Sciatic nerve (tissue), 2 donors: ENCODE data around the gene C5orf47. TPM values are rescaled to one million over a fixed set of nuclear protein-coding genes. Genes with fewer than 3 reads are reported as not detected.
"Not testable (repeated sequence)": the region's sequence is repeated elsewhere in the genome, so short reads cannot be mapped to it uniquely, and the experiment has no call there.

Source experiments
- ATAC-seq: fragments of 200-7000 bp; cut with Tn5 transposase; one replicate; pipeline ENCODE4 v1.9.1; 2020; ENCODE audit warnings: mild to moderate bottlenecking, moderate library complexity
- DNase-seq: peaks from one replicate; pipeline ENCODE4 v3.0.0-alpha.2; 2020; ENCODE audit warnings: low spot score
- intact Hi-C: fragments of 100-400 bp; cut with DNase I; formaldehyde crosslinking; loops from one replicate; pipeline ENCODE4 v1.14.2; 2022
- total RNA-seq: library from RNA; stranded (reverse); fragmentation: NEBNext Ultra II Directional; extraction: Animal tissue kit (Norgen Biotek cat#: 25700); gene quantifications from one replicate; pipeline ENCODE4 v1.2.1, GENCODE V29; 2021
- donor health status: DM: no; HTN: no; CAD: no.
- donor health status: DM: no; HTN: no; CAD: no.

Gene C5orf47
- total RNA-seq, 1 donor from 2014 or later = not detected

GRCh38 chr5:174020069-174020927 is 31.3 kb downstream of the C5orf47 start:
- ATAC-seq, DNase-seq, intact Hi-C loops: not testable (repeated sequence)

DNA sequence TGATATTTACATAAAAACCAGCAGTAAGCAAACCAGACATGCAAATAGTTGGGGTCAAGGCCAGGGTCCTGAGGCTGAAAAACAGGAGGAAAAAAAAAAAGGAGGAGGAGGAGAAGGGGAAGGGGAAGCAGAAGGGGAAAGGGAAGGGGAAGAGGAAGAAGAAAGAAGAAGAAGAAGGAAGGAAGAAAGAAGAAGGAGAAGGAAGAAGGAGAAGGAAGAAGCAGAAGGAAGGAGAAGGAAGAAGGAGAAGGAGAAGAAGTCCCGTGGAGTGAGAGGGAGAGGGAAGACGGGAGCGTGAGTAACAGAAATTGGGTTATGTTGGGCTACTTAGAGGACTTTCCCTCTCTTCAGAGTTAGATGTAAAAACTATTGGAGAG is 31.9 kb downstream of the C5orf47 start:
- ATAC-seq (no peak), DNase-seq (no peak)
- intact Hi-C loops = no loop called here

- intact Hi-C loops = no loop called here
- DNase-seq (no peak), ATAC-seq (no peak)
These were observed 33.6 kb downstream of the C5orf47 start for GRCh38 chr5:174022384-174023095.

DNA sequence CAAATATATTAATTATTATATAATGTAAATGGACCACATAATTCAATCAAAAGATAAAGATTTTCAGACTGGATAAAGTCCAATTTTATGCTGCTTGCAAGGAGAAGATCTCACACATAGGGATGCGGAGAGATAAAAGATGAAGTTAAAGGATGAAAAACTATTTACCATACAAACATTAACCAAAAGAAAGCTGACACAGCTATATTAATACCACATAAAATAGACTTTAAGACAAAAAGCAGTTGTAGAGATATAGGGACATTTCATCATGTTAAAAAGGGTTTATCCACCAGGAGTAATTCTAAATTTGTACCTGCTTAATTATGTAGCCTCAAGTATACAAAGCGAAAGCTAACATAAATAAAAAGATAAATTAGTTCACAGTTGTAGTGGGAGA is 41.3 kb downstream of the C5orf47 start:
- intact Hi-C loops = no loop called here
- no peak for ATAC-seq
- DNase-seq = no peak

- intact Hi-C loops = no loop called here
- ATAC-seq = no peak
- no peak for DNase-seq
These were observed 55.7 kb downstream of the C5orf47 start for GRCh38 chr5:174044466-174045254.

- peak; percentile 71 for DNase-seq
- intact Hi-C loops = no loop called here
- peak; percentile 89 for ATAC-seq
These were observed 56.6 kb downstream of the C5orf47 start, which contains the start of gene NSG2 for GRCh38 chr5:174045470-174046025. Gene NSG2, plus strand, starts transcription at chr5:174045706. Its CDS starts 1,050 bp downstream, at chr5:174046756.

DNA sequence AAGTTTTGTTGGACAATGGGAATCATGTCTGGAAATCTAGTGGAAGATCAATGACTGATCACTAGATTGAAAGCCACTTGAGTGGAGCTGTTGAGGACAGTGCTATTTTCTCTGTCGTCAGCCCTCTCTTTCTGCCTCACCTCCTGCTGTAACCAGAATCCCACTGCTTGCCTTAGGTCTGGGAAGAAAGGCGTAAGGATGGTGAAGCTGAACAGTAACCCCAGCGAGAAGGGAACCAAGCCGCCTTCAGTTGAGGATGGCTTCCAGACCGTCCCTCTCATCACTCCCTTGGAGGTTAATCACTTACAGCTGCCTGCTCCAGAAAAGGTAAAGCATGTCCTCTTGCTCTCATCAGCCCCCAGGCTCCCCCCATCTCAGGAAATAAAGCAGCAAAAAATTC is 57.6 kb downstream of the C5orf47 start:
- intact Hi-C loops = no loop called here
- DNase-seq (no peak), ATAC-seq (no peak)

GRCh38 chr5:174047472-174048099 is 58.6 kb downstream of the C5orf47 start:
- ATAC-seq (no peak), DNase-seq (no peak)
- intact Hi-C loops = no loop called here

GRCh38 chr5:174052636-174053035 is 63.7 kb downstream of the C5orf47 start:
- ATAC-seq = no peak
- intact Hi-C loops = no loop called here
- DNase-seq = no peak

- intact Hi-C loops = no loop called here
- DNase-seq (no peak), ATAC-seq (no peak)
These were observed 64.9 kb downstream of the C5orf47 start for GRCh38 chr5:174053905-174054304.

Other genes starting within 250 kb of the C5orf47 start
- 42.2 TPM for gene CPEB4, start 100.8 kb upstream of the C5orf47 start, total RNA-seq
- gene NSG2, start 56.5 kb downstream of the C5orf47 start, total RNA-seq = not detected